ENCODE data around the gene BMPR1A. TPM values are rescaled to one million over a fixed set of nuclear protein-coding genes. Genes with fewer than 3 reads are reported as not detected.

BMPR1A gene
- total and polyA plus RNA-seq, 9 of the 15 experiments (the other 6 are each of a cell fraction or from before 2014, with no cell fraction given) = 1.6 to 17.5 (median 9.1) TPM

- POLR2A ChIA-PET = no interaction called here
- H3K9ac ChIP-seq (ENCODE audit: insufficient read depth in 1 of 2, low read depth in 2 of 2, low read length in 2 of 2) = no peak overlapping the region
- DNase-seq (ENCODE audit: extremely low read depth in 1 of 4, low spot score in 3 of 4) (no peak), ATAC-seq (no peak), FAIRE-seq (no peak)
- no peaks in the 10 kb centered on the region for H3K9me3 ChIP-seq (replicated peaks; ENCODE audit: control insufficient read depth, insufficient read depth, low read depth, low read length)
- TF ChIP-seq RBM14 (IDR thresholded peaks at IDR 0.05; ENCODE audit: borderline replicate concordance, insufficient read depth, low read depth, low read length) (no peak), KLF6 (CRISPR knock-in tag; IDR thresholded peaks at IDR 0.05; ENCODE audit: borderline replicate concordance) (no peak)
- intact Hi-C loops (cut with micrococcal nuclease) (no loop called here), in situ Hi-C loops (cut with MboI) (no loop called here)
- no peaks in the 10 kb centered on the region for H3K4me1 ChIP-seq (replicated peaks in 1 of 2; ENCODE audit: control insufficient read depth in 2 of 2, insufficient read depth in 2 of 2, low read length in 2 of 2)
- H3K36me3 ChIP-seq (ENCODE audit: control insufficient read depth, insufficient read depth, low read length) = no peaks in the 10 kb centered on the region
- no peak overlapping the region for H3K4me3 ChIP-seq
- peaks cover 9% of the 10 kb centered on the region; the same call in 2 of the 3 replicates for H3K79me2 ChIP-seq (ENCODE audit: control insufficient read depth, insufficient read depth, low read length)
- H3K4me2 ChIP-seq (ENCODE audit: insufficient read depth, low read length) = no peak overlapping the region
- CTCF ChIA-PET (ENCODE audit: low intra/inter-chr PET ratio) = no interaction called here
- no peaks in the 10 kb centered on the region for H3K27me3 ChIP-seq (ENCODE audit: control insufficient read depth in 2 of 2, insufficient read depth in 2 of 2, low read length in 2 of 2)
- H2AFZ ChIP-seq (ENCODE audit: low read depth, low read length) = no peak overlapping the region
- H3K9me1 ChIP-seq (ENCODE audit: control insufficient read depth, insufficient read depth, low read length) = no peaks in the 10 kb centered on the region
- no peak overlapping the region for H3K27ac ChIP-seq (ENCODE audit: extremely low read depth, low read depth, low read length)
- H4K20me1 ChIP-seq (replicated peaks; ENCODE audit: control insufficient read depth, insufficient read depth, low read length) = peaks cover 5% of the 10 kb centered on the region
- no TSS peak for BruUV-seq (replicated peaks)
Measured at GRCh38 chr10:86833969-86834368, 77.5 kb downstream of the BMPR1A start.

- no TSS peak for BruUV-seq (replicated peaks)
- Histone ChIP-seq H3K27ac (ENCODE audit: extremely low read depth, low read depth, low read length) (no peak overlapping the region), H3K36me3 (ENCODE audit: control insufficient read depth, insufficient read depth, low read length) (peaks cover 11% of the 10 kb centered on the region; the same call in 2 of the 3 replicates), H3K9me3 (replicated peaks; ENCODE audit: control insufficient read depth, insufficient read depth, low read depth, low read length) (no peaks in the 10 kb centered on the region), H3K79me2 (ENCODE audit: control insufficient read depth, insufficient read depth, low read length) (peaks cover 4% of the 10 kb centered on the region; the same call in 2 of the 3 replicates), H4K20me1 (replicated peaks; ENCODE audit: control insufficient read depth, insufficient read depth, low read length) (no peaks in the 10 kb centered on the region), H3K9ac (ENCODE audit: insufficient read depth in 1 of 2, low read depth in 2 of 2, low read length in 2 of 2) (no peak overlapping the region), H3K4me1 (replicated peaks in 1 of 2; ENCODE audit: control insufficient read depth in 2 of 2, insufficient read depth in 2 of 2, low read length in 2 of 2) (no peaks in the 10 kb centered on the region), H2AFZ (ENCODE audit: low read depth, low read length) (no peak overlapping the region), H3K9me1 (ENCODE audit: control insufficient read depth, insufficient read depth, low read length) (no peaks in the 10 kb centered on the region), H3K4me3 (no peak overlapping the region), H3K4me2 (ENCODE audit: insufficient read depth, low read length) (no peak overlapping the region), H3K27me3 (ENCODE audit: control insufficient read depth in 2 of 2, insufficient read depth in 2 of 2, low read length in 2 of 2) (no peaks in the 10 kb centered on the region)
- ChIA-PET CTCF (ENCODE audit: low intra/inter-chr PET ratio) (no interaction called here), POLR2A (interaction anchor here (1.0 kb wide), 1 partner anchor 10 kb away, joined by 5 read pairs; no protein-coding TSS in a partner anchor)
- WGBS (ENCODE audit: insufficient coverage, low coverage, missing lambda C conversion rate) = 71% methylated on average over 1 of the region's 1 CpG
- no peak for ATAC-seq
- in situ Hi-C loops (cut with MboI) (no loop called here), intact Hi-C loops (cut with micrococcal nuclease) (no loop called here)
- TF ChIP-seq SAP30 (IDR thresholded peaks at IDR 0.05; ENCODE audit: borderline replicate concordance, insufficient read depth, low read depth, low read length, poor library complexity, severe bottlenecking) (no peak), RNF2 (IDR thresholded peaks at IDR 0.05) (no peak), ZFP1 (CRISPR knock-in tag; IDR thresholded peaks at IDR 0.05) (no peak), GABPB2 (CRISPR knock-in tag; conservative IDR thresholded peaks at IDR 0.05) (no peak), BRCA1 (IDR thresholded peaks at IDR 0.05) (no peak), BRCA1 (CRISPR knock-in tag; IDR thresholded peaks at IDR 0.05) (no peak)
- no peak for DNase-seq (ENCODE audit: extremely low read depth in 1 of 4, low spot score in 3 of 4)
- no peak for FAIRE-seq
Measured at GRCh38 chr10:86836044-86836443, 79.6 kb downstream of the BMPR1A start.

Measured in K562 (cell line).